COR-L47 (cell line): Measurements from ENCODE around the gene PRR5.

Source experiments
- DNase-seq: peaks from one replicate; lab custom pipeline; 2025; lab: John Stamatoyannopoulos, UW

PRR5 gene

GRCh38 chr22:44693145-44693544 lies 8.9 kb upstream of the PRR5 start:
- DNase-seq: no peak

GRCh38 chr22:44693756-44694155 lies 8.2 kb upstream of the PRR5 start:
- no peak for DNase-seq

GRCh38 chr22:44697423-44698141 lies 4.4 kb upstream of the PRR5 start:
- peak; percentile 37 for DNase-seq

GRCh38 chr22:44698531-44699421 lies 3.2 kb upstream of the PRR5 start:
- DNase-seq: no peak

- no peak for DNase-seq
These were observed 1.5 kb upstream of the PRR5 start for GRCh38 chr22:44700456-44700855.

GRCh38 chr22:44701187-44701790 lies 715 bp upstream of the PRR5 start:
- no peak for DNase-seq

GRCh38 chr22:44702479-44703198 lies 635 bp downstream of the PRR5 start:
- DNase-seq: peak; percentile 41

- DNase-seq: no peak
These were observed 1.4 kb downstream of the PRR5 start for GRCh38 chr22:44703255-44703870.

GRCh38 chr22:44704159-44705021 lies 2.4 kb downstream of the PRR5 start:
- no peak for DNase-seq

- no peak for DNase-seq
These were observed 3.0 kb downstream of the PRR5 start for GRCh38 chr22:44705022-44705297.

- no peak for DNase-seq
These were observed 4.5 kb downstream of the PRR5 start for GRCh38 chr22:44706488-44706887.

GRCh38 chr22:44707178-44707577 lies 5.2 kb downstream of the PRR5 start:
- no peak for DNase-seq

GRCh38 chr22:44707752-44708151 lies 5.7 kb downstream of the PRR5 start:
- no peak for DNase-seq

- no peak for DNase-seq
These were observed 7.9 kb downstream of the PRR5 start for GRCh38 chr22:44709881-44710392.

- no peak for DNase-seq
These were observed 8.7 kb downstream of the PRR5 start for GRCh38 chr22:44710474-44711240.

GRCh38 chr22:44711241-44711560 lies 9.2 kb downstream of the PRR5 start:
- no peak for DNase-seq

- no peak for DNase-seq
These were observed 9.9 kb downstream of the PRR5 start for GRCh38 chr22:44711690-44712555.

- DNase-seq: no peak
These were observed 11.0 kb downstream of the PRR5 start for GRCh38 chr22:44712962-44713361.

- DNase-seq: no peak
These were observed 12.8 kb downstream of the PRR5 start for GRCh38 chr22:44714703-44715350.
